ENCODE measurements around the gene TEPSIN. TPM values are rescaled to one million over a fixed set of nuclear protein-coding genes. Genes with fewer than 3 reads are reported as not detected.

The TEPSIN gene
- total RNA-seq, 1 experiment from 2014 or later, result 20.4 TPM

- 0 out of 2 replicates have a peak, but pooled peaks cover 2% of the 10 kb centered on the region for H3K9me3 ChIP-seq (replicated peaks)
- no peaks in the 10 kb centered on the region for H3K4me1 ChIP-seq (replicated peaks)
- DNase-seq (ENCODE audit: low read depth in 1 of 2, low spot score in 2 of 2), result no peak
- H3K36me3 ChIP-seq, result peaks cover 67% of the 10 kb centered on the region
- no peak overlapping the region for H3K27ac ChIP-seq
- no peak overlapping the region for H3K4me3 ChIP-seq
- H3K27me3 ChIP-seq (replicated peaks), result no peaks in the 10 kb centered on the region
Observed at GRCh38 chr17:81250286-81251093, 11.6 kb upstream of the TEPSIN start.

GRCh38 chr17:81249223-81250040, 10.6 kb upstream of the TEPSIN start:
- peaks cover 6% of the 10 kb centered on the region for H3K4me1 ChIP-seq (replicated peaks)
- H3K4me3 ChIP-seq, result no peak overlapping the region
- 0 out of 2 replicates have a peak, but pooled peaks cover 2% of the 10 kb centered on the region for H3K9me3 ChIP-seq (replicated peaks)
- no peaks in the 10 kb centered on the region for H3K27me3 ChIP-seq (replicated peaks)
- no peak overlapping the region for H3K27ac ChIP-seq
- DNase-seq (ENCODE audit: low read depth in 1 of 2, low spot score in 2 of 2), result no peak
- H3K36me3 ChIP-seq, result peaks cover 73% of the 10 kb centered on the region

DNA sequence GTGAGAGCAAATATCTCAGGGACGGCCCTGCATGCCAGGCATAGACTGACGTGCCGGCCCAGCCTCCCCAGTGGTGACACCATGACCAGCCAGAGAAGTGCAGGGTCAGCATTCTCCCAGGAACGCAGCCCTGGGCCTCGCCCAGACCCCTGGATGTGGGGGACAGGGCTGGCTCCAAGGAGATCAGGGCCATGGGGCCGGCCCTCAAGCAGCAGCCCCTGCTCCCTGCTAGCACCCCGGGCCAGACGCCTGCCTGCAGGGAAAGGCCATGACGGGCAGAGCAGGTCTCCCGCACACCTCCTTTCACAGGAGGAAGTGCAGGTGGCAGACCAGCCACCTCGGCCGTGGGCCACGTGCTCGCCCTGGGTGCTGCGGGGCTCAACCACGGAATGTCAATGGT, 9.8 kb upstream of the TEPSIN start:
- H3K36me3 ChIP-seq, result peaks cover 77% of the 10 kb centered on the region
- H3K27me3 ChIP-seq (replicated peaks), result no peaks in the 10 kb centered on the region
- H3K4me1 ChIP-seq (replicated peaks), result peaks cover 7% of the 10 kb centered on the region
- H3K27ac ChIP-seq, result no peak overlapping the region
- DNase-seq (ENCODE audit: low read depth in 1 of 2, low spot score in 2 of 2), result no peak
- no peak overlapping the region for H3K4me3 ChIP-seq
- 0 out of 2 replicates have a peak, but pooled peaks cover 2% of the 10 kb centered on the region for H3K9me3 ChIP-seq (replicated peaks)

DNA sequence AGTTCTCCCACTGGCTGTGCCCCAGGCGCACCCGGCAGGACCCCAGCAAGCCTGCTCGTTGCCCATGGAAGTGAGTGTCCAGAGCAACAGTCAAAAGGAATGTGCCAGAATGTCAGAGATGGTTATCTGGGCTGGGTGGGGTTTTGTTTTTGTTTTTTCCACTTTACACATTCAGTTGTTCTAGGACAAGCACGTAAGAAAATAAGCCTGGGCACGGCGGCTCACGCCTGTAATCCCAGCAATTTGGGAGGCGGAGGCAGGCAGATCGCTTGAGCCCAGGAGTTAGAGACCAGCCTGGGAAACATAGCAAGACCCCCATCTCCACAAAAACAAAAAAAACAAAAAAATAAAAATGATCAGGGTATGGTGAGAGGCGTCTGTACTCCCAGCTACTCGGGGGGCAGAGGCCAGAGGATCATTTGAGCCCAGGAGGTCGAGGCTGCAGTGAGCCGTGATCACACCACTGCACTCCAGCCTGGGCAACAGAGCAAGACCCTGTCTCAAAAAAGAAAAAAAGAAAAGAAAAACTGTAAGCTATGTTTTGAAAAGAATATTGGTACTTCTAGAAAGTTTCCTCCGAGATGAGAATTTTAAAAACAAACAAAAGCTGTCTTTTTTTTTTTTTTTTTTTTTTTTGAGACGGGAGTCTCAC, 8.6 kb upstream of the TEPSIN start:
- H3K27ac ChIP-seq, result no peak overlapping the region
- no peaks in the 10 kb centered on the region for H3K27me3 ChIP-seq (replicated peaks)
- H3K4me1 ChIP-seq (replicated peaks), result peaks cover 7% of the 10 kb centered on the region
- H3K36me3 ChIP-seq, result peaks cover 76% of the 10 kb centered on the region
- no peak overlapping the region for H3K4me3 ChIP-seq
- DNase-seq (ENCODE audit: low read depth in 1 of 2, low spot score in 2 of 2), result no peak
- H3K9me3 ChIP-seq (replicated peaks), result 0 out of 2 replicates have a peak, but pooled peaks cover 2% of the 10 kb centered on the region

- Histone ChIP-seq H3K27ac (no peak overlapping the region), H3K9me3 (replicated peaks) (0 out of 2 replicates have a peak, but pooled peaks cover 2% of the 10 kb centered on the region), H3K4me3 (no peak overlapping the region), H3K36me3 (peaks cover 74% of the 10 kb centered on the region), H3K27me3 (replicated peaks) (no peaks in the 10 kb centered on the region), H3K4me1 (replicated peaks) (peaks cover 7% of the 10 kb centered on the region)
- DNase-seq (ENCODE audit: low read depth in 1 of 2, low spot score in 2 of 2), result no peak
Observed at GRCh38 chr17:81246679-81247338, 8.0 kb upstream of the TEPSIN start.

GRCh38 chr17:81246343-81246670, 7.5 kb upstream of the TEPSIN start:
- no peak overlapping the region for H3K4me3 ChIP-seq
- no peaks in the 10 kb centered on the region for H3K27me3 ChIP-seq (replicated peaks)
- H3K36me3 ChIP-seq, result peaks cover 74% of the 10 kb centered on the region
- H3K9me3 ChIP-seq (replicated peaks), result 0 out of 2 replicates have a peak, but pooled peaks cover 2% of the 10 kb centered on the region
- H3K4me1 ChIP-seq (replicated peaks), result peaks cover 7% of the 10 kb centered on the region
- no peak for DNase-seq (ENCODE audit: low read depth in 1 of 2, low spot score in 2 of 2)
- no peak overlapping the region for H3K27ac ChIP-seq

GRCh38 chr17:81245665-81246342, 6.9 kb upstream of the TEPSIN start:
- peaks cover 74% of the 10 kb centered on the region for H3K36me3 ChIP-seq
- H3K4me3 ChIP-seq, result no peak overlapping the region
- no peak for DNase-seq (ENCODE audit: low read depth in 1 of 2, low spot score in 2 of 2)
- H3K27me3 ChIP-seq (replicated peaks), result no peaks in the 10 kb centered on the region
- H3K4me1 ChIP-seq (replicated peaks), result peaks cover 7% of the 10 kb centered on the region
- H3K9me3 ChIP-seq (replicated peaks), result 0 out of 2 replicates have a peak, but pooled peaks cover 2% of the 10 kb centered on the region
- no peak overlapping the region for H3K27ac ChIP-seq

DNA sequence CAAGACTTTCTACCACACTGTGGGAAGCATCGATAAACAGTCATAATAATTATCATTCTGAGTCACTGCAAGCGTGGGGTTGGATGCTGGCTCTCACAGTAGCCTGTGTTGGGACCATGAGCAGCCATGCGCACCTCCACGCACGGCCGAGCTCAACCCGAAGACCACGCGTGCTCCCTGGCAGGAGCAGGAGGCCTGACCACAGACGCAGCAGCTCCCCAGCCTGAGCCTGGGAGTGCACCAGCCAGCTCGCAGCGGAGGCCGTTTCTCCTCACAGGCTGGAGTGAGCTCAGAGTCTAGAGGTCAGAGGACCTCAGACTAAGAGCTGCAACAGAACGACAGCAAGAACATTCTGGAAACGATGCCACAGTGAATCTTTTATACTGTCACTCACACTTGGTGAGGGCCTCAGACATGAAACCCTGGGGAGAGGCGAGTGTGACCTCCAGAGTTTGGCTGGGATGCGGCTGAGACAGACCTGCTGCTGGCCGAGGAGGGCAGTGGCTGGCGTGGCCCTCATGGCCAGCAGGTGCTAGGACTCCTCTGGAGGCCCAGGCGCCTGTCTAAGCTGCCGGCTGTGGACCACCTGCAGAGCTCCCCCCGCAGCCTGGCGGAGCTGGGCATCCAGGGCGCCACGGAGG, 6.3 kb upstream of the TEPSIN start:
- Histone ChIP-seq H3K27ac (no peak overlapping the region), H3K27me3 (replicated peaks) (no peaks in the 10 kb centered on the region), H3K9me3 (replicated peaks) (0 out of 2 replicates have a peak, but pooled peaks cover 2% of the 10 kb centered on the region), H3K4me3 (no peak overlapping the region), H3K36me3 (peaks cover 70% of the 10 kb centered on the region), H3K4me1 (replicated peaks) (peaks cover 9% of the 10 kb centered on the region)
- DNase-seq (ENCODE audit: low read depth in 1 of 2, low spot score in 2 of 2), result no peak

- DNase-seq (ENCODE audit: low read depth in 1 of 2, low spot score in 2 of 2), result no peak
- Histone ChIP-seq H3K27ac (no peak overlapping the region), H3K4me3 (no peak overlapping the region), H3K9me3 (replicated peaks) (no peaks in the 10 kb centered on the region), H3K36me3 (peaks cover 67% of the 10 kb centered on the region), H3K4me1 (replicated peaks) (peaks cover 14% of the 10 kb centered on the region), H3K27me3 (replicated peaks) (no peaks in the 10 kb centered on the region)
Observed at GRCh38 chr17:81244358-81245023, 5.6 kb upstream of the TEPSIN start.

DNA sequence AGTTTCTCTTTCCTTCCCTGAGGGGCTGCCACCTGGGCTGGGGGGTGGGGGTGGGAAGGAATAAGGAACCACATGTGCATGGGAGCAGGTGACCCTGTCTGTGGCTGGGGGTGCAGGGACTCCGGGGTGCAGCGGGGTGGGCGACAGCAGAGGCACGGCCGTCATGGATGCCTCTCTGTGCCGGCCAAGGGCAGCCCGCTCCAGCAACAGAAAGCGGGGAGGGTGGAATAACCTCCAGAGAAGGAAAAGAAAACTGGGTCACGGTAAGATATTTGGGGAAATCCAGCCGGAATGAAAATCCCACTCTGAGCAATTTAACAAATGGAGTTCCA, 4.4 kb upstream of the TEPSIN start:
- peaks cover 14% of the 10 kb centered on the region for H3K4me1 ChIP-seq (replicated peaks)
- no peak overlapping the region for H3K27ac ChIP-seq
- no peaks in the 10 kb centered on the region for H3K27me3 ChIP-seq (replicated peaks)
- H3K36me3 ChIP-seq, result peaks cover 69% of the 10 kb centered on the region
- H3K9me3 ChIP-seq (replicated peaks), result no peaks in the 10 kb centered on the region
- DNase-seq (ENCODE audit: low read depth in 1 of 2, low spot score in 2 of 2), result no peak
- H3K4me3 ChIP-seq, result no peak overlapping the region

DNA sequence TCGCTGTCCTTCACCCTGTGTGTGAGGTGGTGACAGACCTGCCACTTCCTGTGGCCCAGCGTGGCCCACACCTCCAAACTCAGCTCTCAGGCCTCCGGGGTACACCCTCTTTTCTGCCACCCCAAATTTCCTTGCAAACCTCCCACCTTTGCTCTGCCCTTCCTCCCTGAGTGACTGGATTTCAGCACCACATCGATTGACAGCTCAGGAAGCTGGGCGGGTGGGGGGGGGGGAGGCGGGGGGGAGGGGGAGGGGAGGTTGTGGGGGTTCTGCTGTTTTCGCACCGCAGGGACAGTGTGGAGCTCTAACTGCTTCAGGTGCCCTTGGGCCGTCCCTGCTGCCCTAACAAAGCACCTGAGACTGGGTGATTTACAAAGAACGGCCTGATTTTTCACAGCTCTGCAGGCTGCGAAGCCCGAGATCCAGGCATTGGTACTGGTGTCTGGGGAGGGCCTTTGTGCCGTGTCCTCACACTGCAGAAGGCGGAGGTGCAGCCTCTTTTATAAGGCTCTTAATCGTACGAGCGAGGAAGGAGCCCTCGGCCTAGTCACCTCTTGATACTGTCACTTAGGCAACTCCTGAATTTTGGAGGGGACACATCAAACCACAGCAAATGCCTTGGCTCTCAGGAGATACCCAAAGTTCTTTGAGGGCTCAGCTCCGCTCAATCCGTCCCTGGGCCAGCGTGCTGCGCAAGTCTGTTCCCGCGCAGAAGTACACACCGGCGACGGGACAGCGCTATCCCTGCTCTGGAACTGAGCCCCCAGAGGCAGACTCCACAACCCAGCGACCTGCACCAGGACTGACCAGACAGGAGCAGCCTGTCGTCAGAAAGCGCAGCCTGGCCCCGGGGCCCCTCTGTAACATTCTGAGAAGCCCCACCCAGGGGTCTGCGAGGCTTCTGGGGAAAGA, 3.8 kb upstream of the TEPSIN start:
- peaks cover 66% of the 10 kb centered on the region for H3K36me3 ChIP-seq
- H3K27me3 ChIP-seq (replicated peaks), result no peaks in the 10 kb centered on the region
- no peaks in the 10 kb centered on the region for H3K9me3 ChIP-seq (replicated peaks)
- no peak overlapping the region for H3K27ac ChIP-seq
- no peak for DNase-seq (ENCODE audit: low read depth in 1 of 2, low spot score in 2 of 2)
- H3K4me1 ChIP-seq (replicated peaks), result peaks cover 20% of the 10 kb centered on the region
- H3K4me3 ChIP-seq, result no peak overlapping the region

Measured in SJSA1 (cell line).